GM19463 (cell line): ENCODE measurements around the gene DIS3L2.

ENCODE experiments used
- ATAC-seq: cut with Tn5 transposase; IDR thresholded peaks from one replicate; pipeline ENCODE4 v1.9.1; 2021; ENCODE audit warnings: mild to moderate bottlenecking, moderate library complexity; ENCODE audit not compliant: unreplicated experiment

DIS3L2 gene, protein sequence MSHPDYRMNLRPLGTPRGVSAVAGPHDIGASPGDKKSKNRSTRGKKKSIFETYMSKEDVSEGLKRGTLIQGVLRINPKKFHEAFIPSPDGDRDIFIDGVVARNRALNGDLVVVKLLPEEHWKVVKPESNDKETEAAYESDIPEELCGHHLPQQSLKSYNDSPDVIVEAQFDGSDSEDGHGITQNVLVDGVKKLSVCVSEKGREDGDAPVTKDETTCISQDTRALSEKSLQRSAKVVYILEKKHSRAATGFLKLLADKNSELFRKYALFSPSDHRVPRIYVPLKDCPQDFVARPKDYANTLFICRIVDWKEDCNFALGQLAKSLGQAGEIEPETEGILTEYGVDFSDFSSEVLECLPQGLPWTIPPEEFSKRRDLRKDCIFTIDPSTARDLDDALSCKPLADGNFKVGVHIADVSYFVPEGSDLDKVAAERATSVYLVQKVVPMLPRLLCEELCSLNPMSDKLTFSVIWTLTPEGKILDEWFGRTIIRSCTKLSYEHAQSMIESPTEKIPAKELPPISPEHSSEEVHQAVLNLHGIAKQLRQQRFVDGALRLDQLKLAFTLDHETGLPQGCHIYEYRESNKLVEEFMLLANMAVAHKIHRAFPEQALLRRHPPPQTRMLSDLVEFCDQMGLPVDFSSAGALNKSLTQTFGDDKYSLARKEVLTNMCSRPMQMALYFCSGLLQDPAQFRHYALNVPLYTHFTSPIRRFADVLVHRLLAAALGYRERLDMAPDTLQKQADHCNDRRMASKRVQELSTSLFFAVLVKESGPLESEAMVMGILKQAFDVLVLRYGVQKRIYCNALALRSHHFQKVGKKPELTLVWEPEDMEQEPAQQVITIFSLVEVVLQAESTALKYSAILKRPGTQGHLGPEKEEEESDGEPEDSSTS

DNA sequence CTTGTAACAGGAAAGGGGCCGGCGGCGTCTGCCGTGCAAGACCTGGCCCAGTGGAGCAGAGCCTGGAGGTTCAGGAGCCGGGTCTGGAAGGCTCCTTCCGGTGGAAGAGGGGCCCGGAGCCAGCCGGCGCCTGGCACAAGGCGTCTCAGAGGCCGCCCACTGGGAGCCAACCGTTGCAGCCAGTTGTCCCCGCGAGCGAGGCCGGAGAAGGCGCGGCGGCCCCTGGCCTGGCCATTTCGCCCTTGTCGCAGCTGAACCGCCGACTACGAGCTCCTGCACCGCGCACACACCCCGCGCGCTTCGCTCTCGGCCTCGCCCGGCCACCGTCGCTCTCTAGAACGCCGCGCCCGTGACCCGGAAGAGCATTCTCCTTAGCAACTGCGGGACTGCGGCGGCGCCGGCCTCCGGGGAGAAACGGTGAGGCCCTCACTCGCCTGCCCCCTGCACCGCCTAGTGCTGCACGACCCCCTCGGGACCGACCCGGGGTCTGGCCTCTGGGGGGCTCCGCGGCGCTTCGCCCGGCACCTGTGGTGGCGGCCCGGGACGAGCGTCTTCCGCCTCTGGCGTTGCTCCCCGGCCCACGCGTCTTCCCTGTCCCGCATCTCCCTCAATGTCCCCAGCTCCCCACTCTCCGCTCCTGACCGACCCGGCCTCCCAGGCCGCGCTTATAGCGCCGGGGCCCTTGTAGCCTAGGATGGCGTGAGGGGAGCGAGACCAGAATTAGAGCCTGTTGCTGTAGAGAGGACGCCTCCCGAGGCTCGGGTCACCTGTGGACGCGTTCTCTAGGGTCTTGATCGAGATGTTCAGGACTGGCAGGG, at the start of gene DIS3L2:
TSS of gene DIS3L2 (plus strand) at position 365 of the 818 bp plus-strand sequence. CDS start 53,215 bp downstream, outside the sequence.
- peak; percentile 96 for ATAC-seq

DNA sequence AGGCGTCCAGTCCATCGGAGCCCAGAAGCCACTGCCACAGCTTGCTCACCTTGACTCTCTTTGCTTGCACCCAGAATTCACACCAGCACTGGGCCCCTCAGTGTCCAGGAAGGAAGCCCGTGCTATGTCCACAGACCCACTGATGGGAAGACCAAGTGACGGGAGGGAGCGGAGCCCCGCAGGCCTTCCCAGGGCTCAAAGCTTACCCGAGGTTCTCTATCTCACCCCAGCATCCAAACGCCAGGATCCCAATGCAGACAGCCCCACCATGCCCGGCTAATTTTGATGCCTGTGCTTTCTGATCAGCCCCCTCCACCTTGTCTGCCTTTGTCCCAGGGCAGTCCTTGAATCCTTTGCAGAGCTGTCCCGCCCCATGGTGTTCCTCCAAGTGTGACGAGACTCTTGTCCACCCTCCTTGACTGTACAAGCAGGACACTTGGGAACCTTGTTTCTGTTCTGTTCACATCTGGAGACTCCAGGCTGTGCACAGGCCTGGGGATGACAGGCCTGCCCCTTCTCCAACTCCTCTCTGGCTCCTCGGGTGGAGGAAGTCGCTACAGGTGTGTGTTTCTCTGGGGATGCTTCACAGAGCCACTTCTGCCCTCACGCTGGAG, 47.3 kb upstream of the DIS3L2 start:
- ATAC-seq = no peak

DNA sequence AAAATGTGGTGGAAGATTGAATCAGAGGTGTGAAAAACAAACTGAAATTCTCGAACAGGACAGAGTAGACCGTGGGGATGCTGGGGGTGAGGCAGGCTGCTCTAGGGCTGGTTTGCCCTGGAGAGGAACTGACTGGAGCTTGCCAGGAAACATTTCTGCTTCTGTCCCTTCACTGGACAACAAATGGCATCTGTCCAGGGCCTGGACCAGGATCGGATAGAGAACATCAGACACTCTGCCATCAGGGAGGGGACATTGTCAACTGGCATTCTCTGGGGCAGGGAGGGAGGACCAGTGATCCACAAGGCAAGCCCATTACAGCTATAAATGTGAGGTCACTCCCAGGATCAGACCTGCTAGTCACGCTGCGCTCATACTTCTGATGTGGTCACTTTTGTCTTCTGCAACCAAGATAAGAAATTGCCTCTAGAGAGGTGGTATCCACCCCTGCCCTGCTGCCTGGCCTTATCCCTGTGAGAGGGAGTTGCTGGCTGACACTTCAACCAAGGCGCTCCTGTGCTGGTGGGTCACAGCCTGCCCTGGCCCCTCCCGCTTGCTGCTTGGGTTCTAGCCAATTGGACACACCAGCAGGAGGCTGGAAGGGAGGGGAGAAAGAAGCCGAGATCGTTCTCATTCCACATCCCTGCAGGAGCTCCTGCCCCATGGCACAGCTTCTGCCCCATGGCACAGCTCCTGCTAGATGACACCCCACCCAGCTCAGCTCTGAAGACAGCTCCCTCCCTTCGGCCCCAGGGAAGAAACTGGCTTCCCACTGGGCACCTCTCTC, 44.0 kb upstream of the DIS3L2 start:
- no peak for ATAC-seq

DNA sequence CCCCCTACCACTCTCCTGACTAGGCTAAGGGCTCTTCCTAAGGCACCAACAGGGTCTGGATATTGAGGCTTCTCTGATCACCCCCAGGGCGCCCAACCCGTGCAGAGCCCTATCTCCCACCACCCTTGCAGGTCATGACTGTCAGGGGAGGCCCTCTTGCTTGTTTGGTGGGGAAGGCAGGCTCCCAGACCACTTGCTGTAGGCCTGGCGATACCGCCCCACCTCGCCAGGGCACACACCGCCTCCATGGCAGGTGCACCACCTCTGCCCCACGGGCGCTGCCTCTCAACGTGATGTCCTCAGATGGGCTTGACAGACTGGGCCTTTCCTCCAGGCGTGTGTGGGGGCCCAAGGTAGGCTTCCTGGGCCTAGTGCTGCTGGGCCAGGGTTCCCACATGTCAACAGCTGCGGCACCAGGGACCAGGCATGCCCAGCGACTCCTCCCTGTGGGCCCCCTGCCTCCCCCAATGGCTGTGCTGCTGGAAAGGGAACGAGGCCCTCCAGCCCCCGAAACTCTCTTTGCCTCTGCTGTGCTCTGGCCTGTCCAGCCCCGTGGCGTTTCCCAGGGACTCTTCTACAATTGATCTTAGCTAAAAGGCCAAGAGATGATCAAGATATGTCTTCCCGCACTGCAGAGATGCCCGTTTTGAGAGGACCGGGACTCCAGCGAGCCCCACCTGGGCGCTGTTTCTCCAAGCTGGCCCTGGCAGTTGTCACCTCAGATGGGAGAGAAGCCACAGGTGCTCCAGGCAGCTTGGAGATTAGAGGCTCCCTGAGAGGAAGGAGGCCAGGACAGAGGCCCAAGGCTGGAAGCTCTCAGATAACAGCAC, 42.8 kb upstream of the DIS3L2 start:
- ATAC-seq = no peak

DNA sequence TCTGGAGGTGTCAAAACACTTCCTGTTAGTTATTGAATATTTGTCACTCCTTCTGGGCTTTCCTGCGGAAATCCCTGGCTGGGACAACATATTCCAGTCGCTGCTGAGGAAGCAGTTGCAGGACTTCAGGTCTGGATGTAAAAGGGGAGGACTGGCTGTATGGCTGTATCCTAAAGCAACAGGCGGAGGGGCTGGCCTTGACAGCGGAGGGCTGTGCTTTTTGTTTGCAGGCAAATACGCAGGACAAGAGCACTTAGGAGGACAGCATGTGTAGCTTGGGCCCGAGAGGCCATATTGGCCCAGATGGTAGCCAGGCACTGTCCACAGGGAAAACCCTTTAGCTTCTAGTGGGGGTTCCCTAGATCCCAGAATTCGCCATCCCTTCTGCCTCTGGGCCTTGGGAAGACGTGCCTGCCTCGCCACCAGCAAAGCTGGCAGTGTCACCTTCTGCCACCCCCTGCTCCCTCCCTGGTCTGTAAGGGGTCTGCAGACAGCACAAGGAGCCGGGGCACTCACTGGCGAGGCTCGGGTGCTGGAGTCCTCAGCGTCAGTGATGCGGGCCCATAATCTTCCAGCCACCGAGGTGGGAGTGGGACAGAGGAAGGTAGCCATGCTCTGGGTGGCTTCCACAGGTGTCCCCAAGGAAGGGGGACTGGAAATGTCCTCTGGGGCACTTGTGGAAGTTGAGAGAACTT, 42.0 kb upstream of the DIS3L2 start:
- no peak for ATAC-seq

DNA sequence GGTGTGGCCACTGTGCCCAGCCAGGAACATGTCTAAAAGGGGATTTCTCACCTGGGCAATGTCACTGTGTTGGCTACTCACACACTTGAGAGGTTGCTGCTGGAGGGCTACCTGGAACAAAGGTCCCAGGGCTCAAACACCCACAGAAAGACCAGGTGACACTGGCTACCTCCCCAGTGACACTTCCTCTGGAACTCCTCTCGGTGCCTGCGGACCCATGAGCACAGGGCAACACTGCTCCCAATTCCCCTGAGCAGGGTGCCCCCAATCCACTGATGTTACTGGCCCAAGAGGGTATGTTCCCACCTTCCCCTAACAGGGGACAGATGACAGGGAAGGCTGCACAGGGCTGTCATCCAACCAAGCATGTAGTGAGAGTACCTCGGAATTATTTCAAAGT, 41.1 kb upstream of the DIS3L2 start:
- no peak for ATAC-seq

DNA sequence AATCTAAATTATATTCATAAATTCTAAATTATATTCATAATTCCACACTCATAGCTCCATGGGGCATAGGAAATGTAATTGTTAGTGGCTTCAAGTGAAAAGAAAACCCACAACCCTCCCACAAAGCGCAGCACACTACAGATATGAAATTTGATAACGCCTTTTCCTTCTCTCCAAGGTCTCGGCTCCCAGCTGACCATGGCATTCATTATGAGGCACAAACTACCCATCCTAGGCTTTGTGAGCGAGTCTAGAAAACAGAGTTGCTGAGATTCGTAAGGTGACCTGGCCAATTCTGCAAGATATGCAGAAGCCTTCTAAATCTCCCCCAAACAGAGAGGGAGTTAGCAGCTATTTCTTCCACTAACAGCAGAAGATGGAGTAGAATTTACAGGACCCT, 40.7 kb upstream of the DIS3L2 start:
- ATAC-seq = no peak

DNA sequence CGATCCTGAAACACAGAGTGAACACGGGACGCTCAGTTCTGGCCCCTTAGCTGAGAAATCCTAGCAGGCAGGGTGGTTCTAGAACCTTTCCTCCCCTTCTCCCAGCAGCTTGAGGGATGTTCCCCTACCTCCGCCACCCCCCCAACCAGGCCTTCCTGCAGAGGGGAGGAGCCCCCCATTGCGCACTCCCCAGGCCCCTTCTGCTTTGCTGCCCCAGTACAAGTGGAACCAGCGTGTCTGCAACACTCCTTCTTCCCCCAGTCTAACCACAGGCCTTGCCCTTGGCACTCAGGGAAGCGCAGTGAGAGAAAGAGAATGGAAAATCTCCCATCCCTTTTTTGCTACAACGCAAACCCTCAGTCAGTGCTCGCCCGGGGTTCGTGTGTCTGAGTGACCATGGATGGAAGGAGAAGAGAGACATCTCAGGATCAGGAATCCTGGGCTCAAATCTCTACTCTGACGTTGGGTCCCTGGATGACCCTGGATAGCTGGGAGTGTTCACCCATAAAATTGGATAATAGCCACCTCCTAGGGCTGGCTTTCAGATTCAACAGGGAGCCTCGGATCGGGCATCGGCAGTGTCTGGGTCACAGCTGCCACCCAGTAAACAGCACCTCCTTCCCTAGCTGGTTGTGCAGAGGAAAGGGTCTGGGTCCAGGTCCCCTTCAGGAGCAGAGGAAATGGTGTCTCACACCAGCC, 39.1 kb upstream of the DIS3L2 start:
- ATAC-seq = no peak

DNA sequence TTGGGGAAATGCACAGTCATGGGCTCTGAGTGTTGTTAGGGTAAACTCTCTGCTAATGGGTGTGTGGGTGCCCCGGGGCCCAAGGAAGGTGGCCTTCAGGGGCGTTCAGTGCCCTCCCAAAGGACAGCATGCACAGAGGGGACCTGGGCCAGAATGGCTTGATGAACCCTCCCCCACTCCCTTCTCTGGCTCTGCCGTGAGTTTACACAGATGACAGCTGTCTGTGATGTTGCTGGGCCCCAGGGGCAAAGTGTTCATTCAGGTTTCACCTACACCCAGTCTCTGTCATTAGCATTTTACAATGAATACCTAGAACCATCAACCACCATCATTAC, 38.5 kb upstream of the DIS3L2 start:
- no peak for ATAC-seq

DNA sequence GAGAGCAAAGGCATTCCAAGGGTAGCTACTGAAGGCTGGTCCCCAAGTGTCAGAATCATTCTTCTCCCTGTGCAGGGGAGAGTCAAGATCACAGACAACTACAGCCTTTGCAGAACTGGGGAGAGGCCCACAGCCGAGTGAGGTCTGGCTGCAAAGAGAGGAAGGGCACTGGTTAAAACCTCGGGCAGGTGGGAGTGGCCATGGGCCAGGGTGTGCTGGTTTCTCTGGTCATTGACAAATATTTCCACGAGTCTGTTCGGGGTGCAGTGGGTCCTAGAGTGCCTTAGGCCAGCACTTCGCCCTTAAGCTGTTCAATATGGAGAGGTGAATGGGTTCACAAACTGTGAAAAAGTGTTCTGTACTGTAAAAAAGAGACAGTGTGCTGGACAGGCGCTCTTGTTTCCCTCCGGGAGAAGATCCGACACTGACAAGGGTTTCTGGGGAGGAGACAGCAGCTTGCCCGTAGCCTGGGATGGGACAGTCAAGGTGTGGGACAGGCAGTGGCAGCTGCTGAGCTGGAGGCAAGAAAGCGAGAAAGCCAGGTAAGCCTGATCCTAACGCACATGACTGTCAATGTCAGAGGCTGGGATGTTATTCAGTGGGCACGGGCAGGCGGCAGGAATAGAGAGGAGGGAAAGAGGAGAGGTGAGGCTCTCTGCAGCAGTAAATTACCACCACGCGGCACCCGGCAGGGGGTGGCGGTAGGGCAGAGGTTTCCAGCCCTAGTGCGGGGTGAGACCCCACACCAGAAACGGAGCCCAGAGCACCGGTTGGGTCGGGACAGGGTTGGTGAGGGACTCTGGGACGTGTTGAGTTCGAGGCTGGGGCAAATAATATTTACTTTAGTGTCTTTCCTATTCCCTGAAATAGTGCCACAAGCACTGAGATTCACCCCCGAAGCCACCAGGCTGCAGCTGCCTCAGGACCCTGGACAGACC, 37.3 kb upstream of the DIS3L2 start:
- ATAC-seq = no peak

DNA sequence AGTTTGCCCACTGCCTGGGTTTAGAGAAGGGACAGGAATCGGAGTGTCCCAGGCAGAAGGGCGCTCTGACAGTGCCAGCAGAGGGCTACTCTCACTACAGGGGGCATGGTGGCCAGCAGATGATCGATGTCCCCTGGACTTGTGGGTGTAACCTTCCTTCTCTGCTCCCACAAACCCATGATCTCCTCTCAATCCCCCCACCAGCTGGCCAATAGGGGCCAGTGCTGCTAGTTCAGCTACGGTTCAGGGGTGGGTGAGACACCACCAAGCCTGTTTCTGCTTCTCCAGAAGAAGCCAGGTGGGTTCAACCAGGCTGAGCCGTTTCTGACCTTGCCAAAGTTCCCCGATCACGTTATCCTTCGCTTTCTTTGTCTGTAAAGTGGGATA, 36.6 kb upstream of the DIS3L2 start:
- ATAC-seq = no peak

DNA sequence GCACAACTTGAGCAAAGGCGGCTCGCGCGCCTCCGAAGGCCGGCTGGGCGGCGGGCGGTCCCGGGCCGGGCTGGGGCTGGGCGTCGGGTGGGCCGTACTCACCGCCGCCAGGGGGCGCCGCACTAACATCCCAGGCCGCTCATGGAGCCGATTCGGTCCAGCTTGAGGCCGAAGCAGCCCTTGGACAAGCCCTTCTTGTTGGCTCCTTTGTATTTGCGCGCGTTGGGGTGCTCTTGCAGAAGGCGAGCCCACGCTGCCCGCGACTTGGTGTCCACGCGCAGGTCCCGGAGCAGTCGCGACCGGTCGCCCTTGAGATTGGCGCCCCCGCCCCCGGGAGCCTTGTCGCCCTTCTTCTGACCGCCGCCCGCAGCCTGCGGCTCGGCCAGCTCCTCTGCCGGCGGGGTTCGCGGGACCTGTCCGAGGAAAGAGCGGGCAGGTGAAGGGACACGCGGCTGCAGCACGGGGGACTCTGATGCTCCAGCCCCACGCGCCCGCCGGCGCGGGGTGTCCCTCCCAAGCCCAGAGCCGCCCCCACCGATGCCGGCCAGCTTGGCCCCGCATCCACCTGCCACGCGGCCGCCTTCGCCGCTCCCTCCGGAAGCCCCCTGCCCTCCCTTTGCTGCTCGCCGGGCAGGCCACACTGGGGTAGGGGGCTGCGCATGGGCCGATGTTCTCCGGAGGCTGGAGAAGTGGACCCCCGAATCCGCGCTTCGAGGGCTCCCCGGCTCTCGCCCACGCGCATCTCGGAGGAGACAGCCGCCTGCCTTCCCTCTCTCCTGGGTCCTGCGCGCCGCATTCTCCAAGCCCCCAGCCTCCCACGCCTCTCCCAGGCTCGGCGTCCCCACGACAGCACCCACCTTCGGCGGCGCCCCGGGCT, 36.0 kb upstream of the DIS3L2 start:
- no peak for ATAC-seq

DNA sequence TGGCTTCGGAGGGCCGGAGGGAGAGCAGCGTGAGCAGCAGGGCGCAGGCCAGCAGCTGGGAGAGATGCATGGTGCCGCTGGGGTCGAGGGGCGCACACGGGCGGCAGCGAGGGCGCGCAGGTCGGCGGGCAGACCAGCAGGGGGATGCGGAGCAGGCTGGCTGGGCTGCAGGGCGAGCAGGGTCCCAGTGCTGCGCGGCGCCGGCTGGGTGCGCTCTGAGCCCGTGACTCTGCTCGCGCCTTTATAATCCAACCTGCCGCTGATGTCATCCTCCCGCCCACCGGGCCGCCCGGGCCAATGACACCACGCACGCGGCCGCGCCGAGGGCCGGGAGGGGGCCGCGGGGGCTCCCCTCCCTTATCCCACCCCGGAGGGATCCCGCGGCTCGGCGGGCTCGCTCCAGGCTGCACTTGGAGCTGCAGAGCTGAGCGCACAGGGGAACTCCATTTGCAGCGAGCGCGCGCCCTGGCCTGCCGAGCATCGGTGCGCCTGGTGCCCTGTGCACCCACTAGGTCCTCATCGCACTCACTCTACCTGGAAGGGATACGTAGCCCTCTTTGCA, 35.3 kb upstream of the DIS3L2 start, which contains the start of gene NPPC:
TSS of gene NPPC (minus strand) at position 217 of the 562 bp plus-strand sequence. CDS start at position 70, 147 bp downstream.
- ATAC-seq = peak; percentile 53

DNA sequence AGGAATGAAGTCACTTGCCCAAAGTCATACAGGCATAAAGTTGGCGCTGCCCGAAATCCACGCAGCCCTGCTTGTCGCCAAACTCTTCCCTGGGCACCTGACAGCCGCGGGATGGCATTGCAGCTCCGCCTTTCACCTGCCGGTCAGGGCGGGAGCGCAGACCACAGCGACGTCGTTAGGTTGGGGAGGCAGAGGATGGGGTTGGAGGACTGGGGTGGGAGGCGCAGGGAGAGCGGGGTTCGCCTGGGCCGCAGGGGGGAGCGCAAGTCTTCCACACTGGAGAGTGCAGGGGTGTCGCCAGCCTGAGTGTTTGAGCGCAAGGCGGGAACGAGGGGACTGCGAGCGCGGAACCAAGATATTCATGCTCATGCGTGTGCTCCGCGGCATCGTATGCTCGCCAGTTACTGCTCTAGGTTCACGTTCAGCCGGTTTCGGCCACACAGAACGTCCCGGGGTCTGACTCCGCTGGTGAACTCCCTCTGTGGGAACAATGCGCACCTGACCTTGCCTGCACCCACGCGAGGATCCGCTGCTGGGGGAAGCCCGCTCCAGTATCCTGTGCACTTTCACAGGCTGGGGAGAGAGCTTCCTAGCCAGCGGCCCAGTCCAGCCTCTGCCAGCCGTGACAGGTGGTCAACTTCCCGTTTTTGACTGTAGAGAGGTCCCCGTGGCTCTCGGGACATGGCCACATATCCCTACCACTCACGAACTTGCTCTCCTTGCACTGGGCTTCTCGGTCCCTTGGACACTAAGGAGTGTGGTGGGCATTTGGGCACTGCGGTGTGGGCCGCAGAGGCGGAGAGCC, 34.5 kb upstream of the DIS3L2 start:
- peak; percentile 5 for ATAC-seq

DNA sequence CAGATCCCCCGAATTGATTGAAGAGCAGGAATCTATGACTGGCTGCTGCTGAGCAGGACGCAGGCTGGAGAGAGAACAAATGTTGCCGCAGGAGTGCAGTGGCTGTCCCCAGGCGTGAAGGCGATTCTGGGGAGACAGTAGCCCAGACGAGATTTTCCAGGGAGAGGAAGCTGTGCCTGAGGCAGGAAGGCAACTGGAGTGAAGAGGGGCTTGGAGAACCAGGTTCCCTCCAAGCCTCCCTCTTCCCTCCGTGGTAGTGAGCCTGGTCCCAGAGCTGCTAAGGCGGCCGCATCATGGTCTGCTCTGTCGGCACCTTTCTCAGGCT, 34.0 kb upstream of the DIS3L2 start:
- no peak for ATAC-seq
